HG02943 (cell line): ENCODE results near the gene KRT85.
"Not testable (repeated sequence)": the region's sequence is repeated elsewhere in the genome, so short reads cannot be mapped to it uniquely, and the experiment has no call there.

ENCODE experiments used
- ATAC-seq: cut with Tn5 transposase; IDR thresholded peaks from one replicate; pipeline ENCODE4 v1.9.1; 2021; ENCODE audit warnings: mild to moderate bottlenecking, low read depth, moderate library complexity; ENCODE audit not compliant: unreplicated experiment

The KRT85 gene

DNA sequence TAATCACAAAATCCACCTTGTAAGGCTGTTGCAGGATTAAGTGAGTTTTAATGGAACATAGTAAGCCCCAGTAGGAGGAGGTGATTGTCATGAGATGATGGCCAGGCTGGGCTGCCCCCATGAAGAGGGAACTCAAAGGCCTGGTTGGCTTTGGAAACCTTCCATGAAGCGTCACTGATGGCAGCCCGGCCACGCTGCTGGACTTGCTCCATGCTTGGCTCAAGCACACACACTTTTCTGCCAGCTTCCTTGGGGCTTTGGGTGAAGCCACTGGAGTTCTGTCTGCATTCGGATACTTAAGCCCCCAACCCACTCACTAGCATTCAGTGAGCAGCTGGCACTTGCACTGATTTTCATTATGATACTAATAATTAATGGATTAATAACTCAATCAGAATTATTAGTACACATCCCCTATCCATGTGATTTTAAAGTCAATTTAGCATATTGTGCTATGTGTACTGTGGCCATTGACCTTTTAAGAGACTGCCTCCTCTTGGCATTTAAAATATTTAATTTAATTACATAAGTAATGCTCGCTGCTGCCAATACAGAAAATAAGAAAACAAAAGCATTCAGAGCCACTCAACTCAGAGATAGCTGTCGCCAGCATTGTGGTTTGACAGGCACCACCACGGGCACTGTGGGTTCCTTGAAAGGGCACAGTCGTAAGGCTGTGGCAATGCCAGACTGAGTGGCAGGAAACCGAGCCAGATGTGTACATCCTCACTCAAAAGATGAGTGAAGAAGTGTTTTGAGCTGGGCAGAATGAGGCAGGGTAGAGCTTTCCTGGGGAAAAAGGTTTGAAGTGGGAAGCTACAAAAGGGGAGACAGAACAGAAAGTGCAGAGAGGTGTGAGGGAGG lies 15.9 kb downstream of the KRT85 start:
- ATAC-seq: no peak

GRCh38 chr12:52350786-52351185 lies 16.5 kb downstream of the KRT85 start:
- no peak for ATAC-seq

- no peak for ATAC-seq
Measured at GRCh38 chr12:52350021-52350620, 17.2 kb downstream of the KRT85 start.

DNA sequence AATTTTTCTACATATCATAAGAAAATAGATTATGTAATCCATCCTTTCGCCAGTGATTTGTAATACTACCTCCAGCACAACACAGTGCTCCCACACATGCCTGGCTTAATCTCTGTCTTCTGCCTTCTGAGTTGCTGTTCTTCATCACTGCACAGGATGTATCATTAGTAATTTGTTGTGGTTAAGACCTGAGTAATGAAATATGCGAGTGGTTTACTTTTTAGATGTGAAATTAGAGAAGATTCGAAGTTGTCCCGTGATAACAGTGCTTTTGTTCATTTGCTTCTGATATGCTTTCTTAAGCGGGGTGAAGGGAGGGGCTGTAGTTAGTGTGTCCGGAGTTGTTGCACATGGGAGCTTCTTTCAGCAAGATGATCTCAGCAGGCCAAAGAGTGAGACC lies 18.1 kb downstream of the KRT85 start:
- no peak for ATAC-seq

DNA sequence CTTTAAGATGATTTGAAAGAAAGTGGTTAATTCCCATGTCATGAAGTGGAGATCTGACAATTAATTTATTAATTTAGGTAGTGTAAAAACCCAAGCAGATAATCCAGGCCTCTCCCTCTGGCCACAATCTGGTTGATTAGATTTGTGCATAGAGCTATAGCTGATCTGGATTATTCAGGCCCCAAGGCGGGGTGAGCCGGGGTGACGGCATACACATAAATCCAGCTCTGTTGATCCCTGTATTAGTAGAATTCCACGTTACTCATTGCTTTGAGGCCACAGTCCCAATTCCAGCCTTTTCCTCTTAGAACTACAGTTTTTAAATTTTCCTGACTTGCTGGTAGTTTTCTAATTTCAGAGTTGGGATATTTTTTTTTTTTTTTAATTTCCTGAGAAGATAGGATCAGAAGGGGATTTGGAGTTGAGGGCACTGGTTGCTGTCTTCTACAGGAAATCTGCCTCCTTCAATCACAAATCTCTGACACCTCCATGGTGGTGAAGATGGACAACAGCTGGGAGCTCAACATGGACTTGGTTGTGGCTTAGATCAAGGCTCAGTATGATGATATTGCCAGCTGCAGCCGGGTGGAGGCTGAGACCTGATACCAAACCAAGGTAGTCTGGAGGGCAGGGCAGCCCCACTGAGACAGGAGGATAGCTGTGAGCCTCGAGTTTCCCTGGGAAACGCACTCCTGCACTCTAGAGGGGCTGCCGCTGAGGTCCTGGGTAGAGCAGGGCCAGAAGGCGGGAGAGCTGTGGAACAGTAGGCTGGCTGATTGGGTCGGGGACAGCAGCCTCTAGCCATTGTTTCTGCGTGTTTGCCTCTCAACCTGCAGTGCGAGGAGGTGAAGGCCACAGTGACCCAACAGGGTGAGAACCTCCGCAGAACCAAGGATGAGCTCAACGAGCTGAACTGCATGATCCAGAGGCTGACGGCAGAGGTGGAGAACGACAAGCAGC lies 19.4 kb downstream of the KRT85 start:
- ATAC-seq: no peak

GRCh38 chr12:52347016-52347415 lies 20.3 kb downstream of the KRT85 start:
- ATAC-seq: no peak

DNA sequence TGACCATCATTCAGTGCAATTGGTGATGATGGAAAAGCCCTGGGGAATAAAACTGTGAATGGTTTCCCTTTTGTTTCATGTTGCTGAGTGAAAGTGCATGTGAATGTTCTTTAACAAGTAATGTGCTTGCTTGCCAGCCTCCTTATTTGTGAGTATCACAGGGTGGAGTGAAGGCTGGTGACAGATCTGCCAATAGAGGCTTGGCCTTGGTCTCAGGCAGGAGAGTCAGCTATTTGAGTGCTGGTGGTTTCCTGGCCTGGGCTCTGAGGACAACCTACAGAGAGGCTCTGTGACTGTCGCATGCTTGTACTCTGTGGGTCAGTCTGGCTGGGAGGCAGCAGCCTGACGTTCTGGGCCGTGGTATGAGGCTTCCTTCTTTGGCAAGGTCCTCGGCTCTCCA lies 20.7 kb downstream of the KRT85 start:
- ATAC-seq: no peak

- ATAC-seq: not testable (repeated sequence)
Measured at GRCh38 chr12:52345041-52345440, 22.2 kb downstream of the KRT85 start.

DNA sequence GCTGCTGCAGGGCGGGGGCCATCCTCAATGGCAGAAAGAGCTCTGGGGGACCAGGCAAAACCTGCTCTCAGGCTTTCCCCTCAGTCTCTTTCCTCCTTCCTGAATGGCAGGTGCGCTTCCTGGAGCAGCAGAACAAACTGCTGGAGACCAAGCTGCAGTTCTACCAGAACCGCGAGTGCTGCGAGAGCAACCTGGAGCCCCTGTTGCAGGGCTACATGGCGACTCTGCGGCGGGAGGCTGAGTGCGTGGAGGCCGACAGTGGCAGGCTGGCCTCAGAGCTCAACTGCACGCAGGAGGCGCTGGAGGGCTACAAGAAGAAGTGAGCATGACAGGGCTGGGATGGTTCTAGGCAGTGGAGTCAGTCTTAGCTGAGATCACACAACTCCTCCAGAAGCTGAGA lies 23.2 kb downstream of the KRT85 start:
- ATAC-seq: no peak

DNA sequence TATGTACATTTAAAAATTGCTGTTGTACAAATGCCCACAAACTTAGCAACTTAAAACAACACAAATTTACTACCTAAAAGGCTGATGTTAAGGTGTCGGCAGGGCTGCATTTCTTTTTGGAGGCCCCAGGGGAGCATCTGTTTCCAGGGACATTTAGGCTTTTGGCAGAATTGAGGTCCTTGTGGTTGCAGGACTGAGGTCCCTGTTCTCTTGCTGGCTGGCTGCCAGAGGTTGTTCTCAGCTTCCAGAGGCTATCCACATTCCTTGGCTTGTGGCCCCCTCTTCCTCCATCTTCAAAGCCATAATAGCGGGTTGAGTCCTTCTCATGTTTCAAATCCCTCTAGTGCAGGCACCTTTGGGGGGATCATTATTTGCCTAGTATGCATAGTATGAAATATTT lies 23.7 kb downstream of the KRT85 start:
- no peak for ATAC-seq

GRCh38 chr12:52342781-52343490 lies 24.3 kb downstream of the KRT85 start:
- no peak for ATAC-seq

DNA sequence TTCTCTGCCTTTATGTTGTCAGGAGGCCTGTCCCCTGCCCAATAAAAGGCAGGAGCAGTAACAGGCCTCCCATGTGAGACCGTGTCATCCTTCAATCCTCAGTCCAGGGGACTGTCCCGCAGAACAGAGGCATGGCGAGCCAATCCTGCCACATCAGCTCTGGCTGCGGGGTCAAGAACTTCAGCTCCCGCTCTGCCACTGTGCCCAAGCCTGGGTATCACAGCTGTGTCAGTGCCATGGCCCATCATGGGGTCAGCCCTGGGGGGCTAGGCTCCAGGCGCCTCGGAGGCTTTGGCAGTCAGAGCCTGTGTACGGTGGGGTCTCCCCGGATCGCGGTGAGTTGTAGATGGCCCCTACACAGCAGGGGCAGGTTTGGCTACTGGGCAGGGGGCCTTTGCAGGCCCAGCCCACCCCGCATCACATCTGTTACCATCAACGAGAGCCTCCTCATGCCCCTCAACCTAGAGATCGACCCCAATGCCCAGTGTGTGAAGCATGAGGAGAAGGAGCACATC lies 26.2 kb downstream of the KRT85 start:
- no peak for ATAC-seq

DNA sequence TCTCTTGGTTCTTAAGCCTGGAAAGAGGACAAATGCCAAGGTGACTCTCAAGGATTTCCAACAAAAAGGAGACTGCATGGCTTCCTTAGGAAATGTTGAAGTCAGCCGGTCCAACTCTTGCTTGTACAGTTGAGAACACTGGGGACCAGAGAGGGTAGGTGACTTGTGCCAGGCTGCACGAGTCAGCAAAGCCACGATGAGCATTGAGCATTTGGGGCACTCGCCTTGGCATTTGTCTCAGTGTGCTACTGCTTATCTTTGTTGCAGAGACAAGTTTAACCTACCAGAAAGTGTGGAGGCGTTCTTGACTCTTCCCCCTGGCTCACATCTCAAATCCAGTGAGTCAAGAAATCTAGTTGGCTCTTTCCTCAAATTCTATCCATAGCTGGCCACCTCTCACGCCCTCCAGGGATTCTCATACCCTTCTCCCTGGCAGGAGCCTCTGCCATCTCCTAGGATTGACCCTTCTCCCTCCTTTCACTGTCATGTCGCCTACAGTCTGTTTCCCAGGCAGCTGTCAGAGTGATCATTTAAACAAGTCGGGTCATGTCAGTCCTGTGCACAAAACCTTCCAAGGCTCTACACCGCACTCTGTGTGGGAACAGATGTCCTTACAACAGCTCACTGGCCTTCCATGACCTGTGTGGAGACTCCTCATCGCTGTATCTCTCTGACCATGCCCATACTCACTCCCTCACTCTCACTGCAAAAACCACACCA lies 28.9 kb downstream of the KRT85 start:
- no peak for ATAC-seq

- no peak for ATAC-seq
Measured at GRCh38 chr12:52337054-52337453, 30.2 kb downstream of the KRT85 start.

GRCh38 chr12:52336641-52337040 lies 30.6 kb downstream of the KRT85 start:
- no peak for ATAC-seq

DNA sequence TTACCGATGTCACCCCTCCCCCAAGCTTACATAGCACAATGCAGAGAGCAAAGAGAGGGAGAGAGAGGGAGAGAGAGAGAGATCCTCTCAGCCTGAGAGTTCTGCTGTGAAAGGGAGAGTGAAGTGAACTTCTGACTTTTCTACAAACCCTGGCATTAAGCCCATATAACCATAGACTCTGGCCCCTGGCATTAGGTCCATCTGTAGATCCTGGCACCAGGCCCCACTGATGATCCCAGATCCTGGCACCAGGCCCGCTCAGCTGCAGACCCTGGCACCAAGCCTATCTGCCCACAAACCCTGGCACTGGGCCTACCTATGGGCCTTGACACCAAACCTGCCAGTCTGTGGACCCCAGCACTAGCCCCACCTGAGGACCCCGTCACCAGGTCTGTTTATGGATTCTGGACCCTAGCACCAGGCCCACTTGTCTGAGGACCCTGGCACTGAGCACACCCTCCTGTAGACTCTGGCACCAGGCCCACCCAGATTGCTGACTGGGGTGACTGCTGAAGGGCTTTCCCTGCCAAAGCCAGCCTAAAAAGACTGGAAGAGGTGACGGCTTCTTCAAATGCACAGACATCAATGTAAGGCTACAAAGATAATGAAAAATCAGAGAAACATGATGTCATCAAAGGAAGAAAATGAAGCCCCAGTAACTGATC lies 31.6 kb downstream of the KRT85 start:
- ATAC-seq: no peak

DNA sequence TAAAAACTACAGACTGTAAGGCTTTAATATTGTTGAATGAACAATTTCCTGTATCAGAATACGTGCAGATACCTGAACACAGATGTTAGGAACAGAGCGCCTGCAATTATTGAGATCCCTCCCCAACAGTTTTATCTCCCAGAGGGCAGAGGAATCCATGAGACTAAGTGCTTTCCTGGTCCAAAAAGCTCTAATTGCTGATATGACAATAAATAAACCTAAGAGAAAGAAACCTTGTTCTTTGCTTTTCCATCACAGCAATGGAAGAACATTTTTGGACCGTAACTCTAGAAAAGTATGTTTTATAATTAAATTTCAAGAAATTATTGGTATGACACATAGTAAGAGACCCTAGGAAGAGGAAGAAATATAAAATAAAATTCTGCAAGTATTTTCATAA lies 33.1 kb downstream of the KRT85 start:
- ATAC-seq: no peak

DNA sequence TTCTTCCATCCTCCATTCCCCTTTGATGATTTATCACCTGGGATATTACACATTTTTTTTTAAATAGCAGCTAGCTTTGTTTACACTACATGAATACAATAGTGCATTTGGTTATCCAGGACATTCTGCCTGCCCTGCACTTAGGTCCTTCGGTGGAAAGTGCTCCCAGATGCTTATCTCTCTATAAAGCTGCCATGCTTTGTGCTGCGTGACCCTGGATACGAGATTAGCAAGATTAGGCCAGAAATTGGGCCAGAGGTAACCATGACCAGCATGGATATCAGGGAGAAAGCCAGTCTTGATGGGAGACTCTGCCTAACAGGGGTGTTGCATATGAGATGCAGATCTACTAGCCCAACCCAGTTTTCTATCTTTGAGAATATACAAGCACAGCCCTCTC lies 34.0 kb downstream of the KRT85 start:
- no peak for ATAC-seq

DNA sequence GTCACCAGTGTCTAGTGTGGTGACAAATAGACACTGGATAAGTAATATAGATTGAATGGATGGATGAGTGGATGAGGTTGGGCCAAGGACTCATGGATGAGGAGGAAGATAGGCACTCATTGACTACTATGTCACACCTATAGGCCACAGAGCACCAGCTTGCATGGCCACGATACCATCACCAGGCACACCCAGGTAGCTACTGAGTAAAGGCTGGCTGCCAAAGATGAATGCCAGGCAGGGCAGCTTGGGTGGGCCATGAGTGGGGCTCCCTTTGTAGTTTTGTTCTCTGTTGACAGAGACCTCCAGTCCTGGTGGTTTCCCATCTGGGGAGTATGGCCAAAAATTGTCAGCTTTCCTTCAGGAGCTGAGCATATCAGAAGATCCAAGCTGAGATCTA lies 34.9 kb downstream of the KRT85 start:
- no peak for ATAC-seq
